ENCODE measurements around the gene ANKRD1. TPM values are rescaled to one million over a fixed set of nuclear protein-coding genes. Genes with fewer than 3 reads are reported as not detected.

Gene ANKRD1
- total RNA-seq, 1 donor from 2014 or later = not detected

GRCh38 chr10:90935581-90936275 is 14.8 kb upstream of the ANKRD1 start:
- no peak for DNase-seq

GRCh38 chr10:90930971-90931871 is 10.3 kb upstream of the ANKRD1 start:
- no peak for DNase-seq

GRCh38 chr10:90930070-90930837 is 9.4 kb upstream of the ANKRD1 start:
- DNase-seq = no peak

DNA sequence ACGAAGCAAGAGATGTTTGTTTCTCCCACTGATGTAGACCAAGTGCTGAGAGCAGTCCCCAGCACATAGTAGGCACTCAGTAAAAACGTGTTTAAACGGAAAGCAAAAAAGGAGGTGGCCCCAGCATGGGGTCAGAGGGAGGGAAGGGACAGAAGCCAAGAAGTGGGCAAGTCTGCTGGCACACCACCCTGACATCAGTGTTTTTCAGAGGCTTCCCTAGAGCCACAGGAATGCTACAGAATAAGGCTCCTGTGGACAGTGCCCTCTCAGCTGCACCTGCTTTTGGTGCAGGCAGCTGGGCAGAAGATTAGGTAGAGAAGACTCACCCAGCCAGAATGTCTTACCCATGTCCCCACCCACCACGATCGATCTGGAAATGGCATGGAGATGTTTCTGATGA is 8.3 kb upstream of the ANKRD1 start:
- no peak for DNase-seq

- no peak for DNase-seq
These were observed 6.4 kb upstream of the ANKRD1 start for GRCh38 chr10:90927293-90927692.

DNA sequence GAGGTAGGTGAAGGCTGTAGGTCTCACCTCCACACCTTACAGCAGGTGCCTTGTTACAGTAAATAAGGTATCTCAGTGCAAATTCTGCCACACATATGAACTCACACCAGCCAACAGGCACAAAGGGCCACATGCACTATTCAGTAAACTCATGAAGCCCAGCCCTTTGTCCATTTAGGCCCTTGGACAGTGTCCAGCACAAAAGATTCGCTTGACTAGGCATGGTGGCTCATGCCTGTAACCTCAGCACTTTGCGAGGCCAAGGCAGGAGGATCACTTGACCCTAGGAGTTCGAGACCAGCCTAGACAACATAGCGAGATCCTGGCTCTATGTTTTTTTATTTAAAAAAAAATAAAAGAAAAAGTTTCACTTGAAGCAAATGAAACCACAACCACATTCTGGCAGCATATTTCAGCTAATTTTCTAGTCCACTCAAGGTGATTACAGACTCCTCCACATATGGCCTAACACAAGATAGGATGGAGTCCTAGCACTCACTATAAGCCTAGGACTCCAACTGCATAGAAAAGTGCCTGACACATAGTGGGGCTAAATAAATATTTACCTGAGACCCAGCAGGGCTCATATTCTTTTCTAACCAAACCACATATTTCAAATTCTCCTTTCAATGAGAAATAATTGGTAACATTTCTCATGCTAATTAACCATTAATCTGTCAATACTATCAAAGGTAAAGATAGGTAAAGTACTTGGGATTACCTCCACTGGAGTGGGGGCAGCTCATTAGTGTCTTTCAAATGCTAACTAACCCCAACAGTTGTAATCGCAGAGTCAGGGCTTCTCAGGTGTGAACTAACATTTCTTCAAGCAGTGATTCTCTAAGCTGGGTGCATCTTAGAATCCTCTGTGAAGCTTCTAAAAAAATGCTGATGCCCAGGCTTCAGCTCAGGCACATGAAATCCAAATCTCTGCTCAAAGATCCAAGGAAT is 4.5 kb upstream of the ANKRD1 start:
- no peak for DNase-seq

GRCh38 chr10:90924552-90924951 is 3.7 kb upstream of the ANKRD1 start:
- no peak for DNase-seq

DNA sequence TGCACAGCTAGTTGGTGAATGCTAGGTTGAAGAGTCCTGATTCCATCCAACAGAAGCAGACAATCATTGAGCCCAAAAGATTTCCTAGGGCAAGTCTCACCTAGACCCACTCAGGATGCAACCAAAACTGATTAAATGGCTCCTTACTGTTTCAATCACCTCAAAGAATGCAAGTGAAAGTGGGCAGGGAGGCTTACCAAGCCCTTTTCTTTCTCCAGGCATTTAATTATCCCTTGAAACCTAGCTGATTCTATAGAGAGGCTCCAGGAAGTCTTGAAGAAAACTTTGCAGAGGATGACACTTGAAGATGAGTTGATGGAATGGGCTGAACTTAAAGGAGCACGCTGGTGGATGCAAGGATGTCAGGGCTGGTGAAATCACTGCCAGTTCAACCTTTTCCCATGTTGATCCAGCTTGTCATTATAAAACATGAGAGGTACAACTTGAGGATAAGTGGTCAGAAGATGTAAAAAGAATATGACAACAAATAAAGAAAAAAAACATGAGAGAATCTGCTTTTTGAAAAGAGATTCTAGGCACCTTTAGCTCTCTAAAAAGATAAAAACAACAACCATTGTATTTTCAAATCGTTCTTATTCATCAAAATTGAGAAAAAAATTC is 2.3 kb upstream of the ANKRD1 start:
- DNase-seq = no peak

GRCh38 chr10:90921906-90922305 is 1.0 kb upstream of the ANKRD1 start:
- DNase-seq = no peak

DNA sequence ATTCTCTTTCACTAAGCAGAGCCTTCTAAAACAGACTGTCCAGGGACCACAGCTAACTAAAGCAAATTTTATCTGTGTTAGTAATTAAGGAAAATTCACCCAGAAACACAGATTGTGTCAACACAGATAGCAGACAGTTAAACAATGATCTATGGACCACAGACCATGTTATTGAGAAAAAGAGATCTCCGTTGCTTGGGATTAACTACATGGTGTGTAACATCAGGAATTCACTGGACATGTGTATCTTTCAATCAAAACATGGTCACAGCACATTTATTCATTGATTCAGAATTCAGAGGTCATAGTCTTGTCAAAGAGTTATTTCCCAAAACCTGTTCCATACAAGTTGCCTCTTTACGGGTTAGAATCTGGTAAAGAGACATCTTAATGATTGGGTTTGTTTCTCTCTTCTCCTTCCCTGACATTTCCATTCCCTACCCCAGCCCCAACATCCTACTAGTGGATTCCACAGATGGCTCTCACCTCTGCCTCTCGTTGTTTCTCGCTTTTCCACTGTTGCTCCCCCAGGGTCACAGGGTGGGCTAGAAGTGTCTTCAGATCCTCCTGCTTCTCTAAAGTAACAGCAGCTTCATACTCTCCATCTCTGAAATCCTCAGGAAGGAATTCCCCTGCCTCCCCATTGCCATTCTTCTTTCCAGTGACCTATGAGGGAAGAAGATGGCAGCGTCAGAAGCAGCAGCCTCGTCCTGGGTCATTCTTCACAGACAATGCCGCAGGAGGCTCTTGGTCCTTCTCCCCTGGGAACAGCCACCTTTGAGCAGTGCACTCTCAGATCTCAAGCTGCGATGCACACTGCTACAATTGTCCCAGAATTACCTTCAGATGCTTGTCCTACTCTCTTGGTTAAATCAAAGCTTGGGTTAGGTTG is 958 bp downstream of the ANKRD1 start:
- no peak for DNase-seq

DNA sequence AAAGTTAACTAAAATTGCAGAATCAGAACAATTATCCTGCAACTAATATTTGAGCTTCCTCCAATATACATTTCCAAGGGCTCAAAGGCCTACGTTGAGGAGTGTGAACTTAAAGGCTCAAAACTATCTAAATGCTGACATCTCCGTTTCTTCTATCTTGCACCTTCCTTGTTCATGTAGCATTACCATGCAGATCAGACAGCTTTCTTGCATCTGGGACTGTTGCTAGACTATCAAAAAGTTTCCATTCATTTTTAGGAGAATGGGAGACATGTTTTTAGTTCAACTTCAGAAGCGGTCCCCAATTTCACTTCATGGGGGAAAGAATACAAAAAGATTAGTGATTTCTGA is 2.9 kb downstream of the ANKRD1 start:
- no peak for DNase-seq

DNA sequence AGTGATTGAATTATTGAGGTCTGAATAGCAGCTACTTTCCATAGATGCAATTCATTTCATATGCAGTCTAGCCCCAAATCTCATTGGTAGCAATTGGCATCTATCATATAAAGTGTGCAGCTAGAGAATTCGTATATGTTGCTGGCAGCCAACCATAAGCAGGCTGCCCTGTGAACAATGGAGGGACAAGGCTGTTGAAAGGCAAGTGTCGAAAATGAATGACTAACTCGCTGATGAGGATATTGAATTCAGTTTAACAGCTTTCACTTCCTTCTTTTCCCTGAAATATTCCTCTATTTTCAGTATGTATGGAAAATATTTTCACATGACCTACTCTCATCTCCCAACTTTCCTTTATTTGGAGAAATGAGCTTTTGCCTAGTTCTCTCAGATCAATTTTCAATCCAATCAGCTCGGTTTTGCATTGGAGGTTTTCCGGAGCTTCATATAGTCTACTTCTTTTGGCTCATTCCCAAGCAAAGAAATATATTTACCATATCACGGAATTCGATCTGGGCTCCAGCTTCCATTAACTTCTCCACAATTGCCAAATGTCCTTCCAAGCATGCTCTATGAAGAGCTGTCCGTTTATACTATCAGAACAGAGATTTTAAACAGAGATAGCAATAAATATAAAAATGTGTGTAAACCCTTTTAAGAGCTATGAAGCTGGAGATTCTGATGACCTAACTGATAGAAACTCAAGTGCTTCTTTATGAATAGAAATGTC is 3.5 kb downstream of the ANKRD1 start:
- DNase-seq = no peak

DNA sequence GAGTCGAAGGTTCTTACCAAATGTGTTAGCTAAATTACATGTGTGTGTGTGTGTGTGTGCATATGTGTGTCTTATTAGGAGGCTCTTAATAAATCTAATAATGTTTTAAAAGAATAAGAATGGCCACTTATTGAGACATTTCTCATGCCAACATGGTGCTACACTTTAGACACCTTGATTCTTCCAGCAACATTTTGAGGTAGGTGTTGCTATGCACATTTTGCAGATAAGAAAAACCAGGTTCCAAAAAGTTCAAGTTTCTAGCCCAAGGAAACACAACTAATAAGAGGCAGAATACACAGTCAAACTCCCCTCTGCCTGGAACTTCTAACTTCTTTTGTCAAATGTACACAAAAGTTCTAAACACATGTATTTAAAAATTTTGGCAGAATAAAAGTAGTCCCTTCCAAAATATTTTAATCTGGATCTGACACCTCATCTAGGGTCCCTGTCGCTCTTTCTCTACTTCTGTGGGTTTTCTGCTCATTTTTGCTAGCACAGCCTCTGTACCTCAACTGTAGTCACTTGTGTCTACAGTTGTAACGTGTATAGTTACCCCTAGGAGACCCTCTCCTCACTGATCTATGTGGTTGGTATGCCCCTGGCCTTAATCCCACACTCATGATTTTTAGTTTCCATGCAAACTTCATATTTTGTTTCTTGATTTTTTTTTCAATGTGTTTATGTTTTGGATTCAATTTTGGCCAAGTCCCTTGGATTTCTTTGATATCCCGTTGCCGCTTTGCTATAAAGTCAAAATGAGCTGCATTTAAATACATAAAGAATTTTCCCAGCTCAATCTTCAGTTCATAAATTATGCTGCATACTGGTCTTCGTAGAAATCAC is 4.3 kb downstream of the ANKRD1 start:
- no peak for DNase-seq

- DNase-seq = no peak
These were observed 5.2 kb downstream of the ANKRD1 start for GRCh38 chr10:90915766-90916075.

- no peak for DNase-seq
These were observed 5.7 kb downstream of the ANKRD1 start for GRCh38 chr10:90914992-90915765.

- no peak for DNase-seq
These were observed 7.0 kb downstream of the ANKRD1 start for GRCh38 chr10:90913774-90914420.

- DNase-seq = no peak
These were observed 7.9 kb downstream of the ANKRD1 start for GRCh38 chr10:90912854-90913479.

All from occipital lobe (tissue), 2 donors.